CD4-positive, alpha-beta memory T cell (primary cell): ENCODE measurements around the gene MIEF1. TPM values are rescaled to one million over a fixed set of nuclear protein-coding genes. Genes with fewer than 3 reads are reported as not detected.
A peak's percentile ranks its signal among the peaks of the same experiment; 100 is the strongest.

Experiments used
- CTCF ChIA-PET: fragments of 350-600 bp; sonication (Branson Sonifier 250); formaldehyde crosslinking; loops from one replicate; lab custom pipeline; 2021; ENCODE audit warnings: inconsistent platforms; ENCODE audit not compliant: partially characterized antibody; lab: Charles Lee
- POLR2A ChIA-PET: fragments of 350-600 bp; sonication (Branson Sonifier 250); formaldehyde crosslinking; loops from one replicate; lab custom pipeline; 2021; ENCODE audit not compliant: partially characterized antibody; lab: Charles Lee
- DNase-seq, 5 donors: peaks; one replicate each; pipeline versions ENCODE4 v3.0.0 to v3.0.0-alpha.2; 2020 to 2022; ENCODE audit warnings: mixed read lengths in 1 of 5
- H3K27ac ChIP-seq: one replicate; pipeline ENCODE4 v1.7.0; 2013; ENCODE audit warnings: low read depth, low read length
- H3K27me3 ChIP-seq: 2 replicates; pipeline ENCODE4 v1.7.0; 2013; ENCODE audit warnings: mild to moderate bottlenecking, low read length, moderate library complexity; ENCODE audit not compliant: insufficient read depth
- H3K36me3 ChIP-seq: 2 replicates; pipeline ENCODE4 v1.7.0; 2013; ENCODE audit warnings: mild to moderate bottlenecking, low read length, moderate library complexity; ENCODE audit not compliant: insufficient read depth
- H3K4me1 ChIP-seq: 2 replicates; pipeline ENCODE4 v1.7.0; 2013; ENCODE audit warnings: mild to moderate bottlenecking, low read length, moderate library complexity; ENCODE audit not compliant: insufficient read depth
- H3K4me3 ChIP-seq, 2 donors: one replicate each; pipeline ENCODE4 v1.7.0; 2013; ENCODE audit warnings: low read length in 2 of 2, mild to moderate bottlenecking in 1 of 2
- H3K9me3 ChIP-seq, 2 donors: one replicate each; pipeline ENCODE4 v1.7.0; 2013; ENCODE audit warnings: low read length in 2 of 2, control low read depth in 1 of 2; ENCODE audit not compliant: control insufficient read depth in 1 of 2
- H3K27ac Mint-ChIP-seq, 7 donors: one replicate each; pipeline ENCODE4 v1.8.0; 2020 to 2021; ENCODE audit warnings: mixed read lengths in 7 of 7, mild to moderate bottlenecking in 6 of 7, inconsistent platforms in 3 of 7, moderate library complexity in 3 of 7
- H3K27me3 Mint-ChIP-seq, 2 donors: one replicate each; pipeline ENCODE4 v1.8.0; 2020 to 2021; ENCODE audit warnings: mixed read lengths in 2 of 2
- H3K36me3 Mint-ChIP-seq, 2 donors: one replicate each; pipeline ENCODE4 v1.8.0; 2020 to 2021; ENCODE audit warnings: mixed read lengths in 2 of 2, inconsistent platforms in 1 of 2, mild to moderate bottlenecking in 1 of 2
- H3K4me1 Mint-ChIP-seq, 4 donors: one replicate each; pipeline ENCODE4 v1.8.0; 2020 to 2021; ENCODE audit warnings: mixed read lengths in 4 of 4, mild to moderate bottlenecking in 1 of 4
- H3K4me3 Mint-ChIP-seq, 8 donors: one replicate each; pipeline ENCODE4 v1.8.0; 2020 to 2021; ENCODE audit warnings: mixed read lengths in 8 of 8, mild to moderate bottlenecking in 7 of 8, moderate library complexity in 6 of 8, inconsistent platforms in 3 of 8
- H3K9me3 Mint-ChIP-seq, 8 donors: one replicate each; pipeline ENCODE4 v1.8.0; 2020 to 2021; ENCODE audit warnings: mixed read lengths in 8 of 8, mild to moderate bottlenecking in 5 of 8, inconsistent platforms in 3 of 8, moderate library complexity in 1 of 8
- intact Hi-C: fragments of 100-400 bp; cut with micrococcal nuclease; formaldehyde crosslinking; loops from one replicate; pipeline ENCODE4 v1.15.1; 2023
- polyA plus RNA-seq, 2 donors: library from polyadenylated mRNA; unstranded; fragments of 300-500 nt; fragmentation: Illumina TruSeq; gene quantifications; one replicate each; pipeline ENCODE4 v1.2.3, GENCODE V29; 2021
- total RNA-seq, 2 experiments: library from RNA; stranded (reverse); gene quantifications; one replicate each; pipeline ENCODE4 v1.2.3, GENCODE V29; 2021

The MIEF1 gene
- total and polyA plus RNA-seq, 4 experiments from 2014 or later: 15.4 to 44.3 (median 34.0) TPM

- Histone ChIP-seq H3K4me1 (peaks cover 7% of the 10 kb centered on the region), H3K27me3 (no peaks in the 10 kb centered on the region), H3K27ac (no peak overlapping the region), H3K36me3 (peaks cover 68% of the 10 kb centered on the region), H3K9me3 (no peaks in the 10 kb centered on the region), H3K4me3 (no peak overlapping the region)
- POLR2A ChIA-PET: interaction anchor here (1.3 to 3.3 kb wide), 3 partner anchors 9 to 18 kb away, joined by 3 to 17 read pairs (median 3); partner anchors contain the start of genes ATF4 and MIEF1
- intact Hi-C loops: no loop called here
- H3K27ac Mint-ChIP-seq: no peak overlapping the region
- peaks cover 61 to 81% of the 10 kb centered on the region in 2 donors for H3K36me3 Mint-ChIP-seq
- H3K4me1 Mint-ChIP-seq: peaks cover 20 to 40% (median 24%) of the 10 kb centered on the region in 4 donors
- no peak for DNase-seq
- CTCF ChIA-PET: interaction anchor here (3.0 to 9.5 kb wide), 3 partner anchors 14 to 18 kb away, joined by 10 to 73 read pairs (median 10); no protein-coding TSS in a partner anchor
- H3K27me3 Mint-ChIP-seq: no peaks in the 10 kb centered on the region
- H3K9me3 Mint-ChIP-seq: no peaks in the 10 kb centered on the region
- H3K4me3 Mint-ChIP-seq: no peak overlapping the region
Measured at GRCh38 chr22:39511226-39511625, 9.1 kb downstream of the MIEF1 start.

GRCh38 chr22:39512026-39512425 lies 9.9 kb downstream of the MIEF1 start:
- intact Hi-C loops: no loop called here
- no peaks in the 10 kb centered on the region for H3K9me3 Mint-ChIP-seq
- H3K36me3 Mint-ChIP-seq: peaks cover 54 to 74% of the 10 kb centered on the region in 2 donors
- H3K36me3 ChIP-seq: peaks cover 60% of the 10 kb centered on the region
- no peaks in the 10 kb centered on the region for H3K9me3 ChIP-seq
- H3K27ac ChIP-seq: no peak overlapping the region
- H3K27me3 Mint-ChIP-seq: no peaks in the 10 kb centered on the region
- DNase-seq: no peak
- no peak overlapping the region for H3K4me3 Mint-ChIP-seq
- no peak overlapping the region for H3K27ac Mint-ChIP-seq
- H3K4me3 ChIP-seq: no peak overlapping the region
- H3K4me1 Mint-ChIP-seq: peaks cover 14 to 32% (median 20%) of the 10 kb centered on the region in 4 donors
- H3K27me3 ChIP-seq: no peaks in the 10 kb centered on the region
- CTCF ChIA-PET: interaction anchor here (0.9 to 9.5 kb wide), 4 partner anchors 14 to 48 kb away, joined by 3 to 100 read pairs (median 42); partner anchors contain the start of gene RPS19BP1
- POLR2A ChIA-PET: interaction anchor here (1.3 to 3.3 kb wide), 2 partner anchors 8 to 10 kb away, joined by 3 to 17 read pairs; partner anchors contain the start of genes ATF4 and MIEF1
- peaks cover 6% of the 10 kb centered on the region for H3K4me1 ChIP-seq

- H3K4me3 ChIP-seq: no peak overlapping the region
- DNase-seq: no peak
- Mint-ChIP-seq H3K4me3 (no peak overlapping the region), H3K36me3 (peaks cover 46 to 67% of the 10 kb centered on the region in 2 donors), H3K27me3 (no peaks in the 10 kb centered on the region), H3K4me1 (peaks cover 7 to 29% (median 16%) of the 10 kb centered on the region in 4 donors), H3K27ac (no peak overlapping the region), H3K9me3 (no peaks in the 10 kb centered on the region)
- peaks cover 59% of the 10 kb centered on the region for H3K36me3 ChIP-seq
- no peaks in the 10 kb centered on the region for H3K27me3 ChIP-seq
- H3K9me3 ChIP-seq: no peaks in the 10 kb centered on the region
- POLR2A ChIA-PET: interaction anchor here (0.8 to 1.6 kb wide), 5 partner anchors 9 to 116 kb away, joined by 4 to 8 read pairs (median 7); partner anchors contain the start of gene TAB1
- no peak overlapping the region for H3K27ac ChIP-seq
- CTCF ChIA-PET: interaction anchor here (0.9 to 9.5 kb wide), 8 partner anchors 12 to 343 kb away, joined by 3 to 100 read pairs (median 12); partner anchors contain the start of genes MIEF1, RPS19BP1 and TAB1
- H3K4me1 ChIP-seq: peaks cover 7% of the 10 kb centered on the region
- intact Hi-C loops: loop anchor here (1.0 kb wide), 1 partner anchor 20 kb away; no protein-coding TSS in a partner anchor
Measured at GRCh38 chr22:39513791-39514190, 11.7 kb downstream of the MIEF1 start.

DNA sequence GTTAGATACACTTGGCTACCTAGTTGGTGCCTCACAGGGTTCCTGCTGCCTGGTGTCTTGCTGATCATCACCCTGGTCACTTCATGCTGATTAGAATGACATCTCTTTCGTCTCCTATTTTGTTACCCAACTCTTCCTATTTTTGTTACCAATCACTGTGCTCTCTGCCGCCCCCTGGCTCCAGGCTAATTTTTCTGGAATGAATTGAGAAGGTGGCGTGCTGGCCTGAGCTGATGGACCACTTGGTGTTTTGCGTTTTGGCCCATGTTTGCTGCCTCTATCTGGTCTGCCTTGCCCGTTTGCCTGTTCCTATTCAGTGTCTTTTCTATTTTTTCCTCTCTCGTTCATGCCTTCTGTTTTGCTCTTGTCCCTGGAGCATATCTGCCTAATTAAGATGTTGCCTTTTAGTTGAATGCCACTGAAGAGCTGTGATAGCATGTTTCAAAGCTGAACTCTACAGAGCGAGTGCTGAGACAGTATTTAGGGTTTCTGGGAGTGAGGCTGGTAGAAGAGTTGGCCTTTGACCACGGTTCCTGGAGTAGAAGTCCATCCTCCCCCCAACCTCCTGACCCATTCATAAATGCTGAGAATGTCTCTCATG lies 12.4 kb downstream of the MIEF1 start:
- Mint-ChIP-seq H3K4me1 (peaks cover 11 to 30% (median 17%) of the 10 kb centered on the region in 4 donors), H3K27ac (peak overlapping the region in 4 of 7 donors; percentile 4 to 79 (median 17)), H3K27me3 (no peaks in the 10 kb centered on the region), H3K4me3 (no peak overlapping the region), H3K36me3 (peaks cover 42 to 66% of the 10 kb centered on the region in 2 donors), H3K9me3 (no peaks in the 10 kb centered on the region)
- intact Hi-C loops: loop anchor here (1.0 kb wide), 1 partner anchor 21 kb away; no protein-coding TSS in a partner anchor
- no peak overlapping the region for H3K4me3 ChIP-seq
- H3K27me3 ChIP-seq: no peaks in the 10 kb centered on the region
- H3K9me3 ChIP-seq: no peaks in the 10 kb centered on the region
- DNase-seq: peak in 3 of 5 donors; percentile 33 to 44 (median 36)
- ChIA-PET CTCF (interaction anchor here (0.9 to 9.5 kb wide), 9 partner anchors 13 to 344 kb away, joined by 3 to 100 read pairs (median 10); partner anchors contain the start of genes MIEF1, RPS19BP1 and TAB1), POLR2A (interaction anchor here (0.7 to 1.6 kb wide), 6 partner anchors 8 to 117 kb away, joined by 4 to 8 read pairs (median 6); partner anchors contain the start of genes MIEF1 and TAB1)
- H3K36me3 ChIP-seq: peaks cover 55% of the 10 kb centered on the region
- peaks cover 14% of the 10 kb centered on the region for H3K4me1 ChIP-seq
- H3K27ac ChIP-seq: no peak overlapping the region

- H3K27me3 Mint-ChIP-seq: peaks cover 3 to 4% of the 10 kb centered on the region in 2 donors
- ChIA-PET CTCF (interaction anchor here (0.9 to 9.5 kb wide), 16 partner anchors 8 to 345 kb away, joined by 3 to 100 read pairs (median 8); partner anchors contain the start of genes MIEF1, RPS19BP1 and TAB1), POLR2A (interaction anchor here (1.2 to 2.2 kb wide), 5 partner anchors 9 to 118 kb away, joined by 3 to 11 read pairs (median 8); partner anchors contain the start of gene MIEF1)
- peaks cover 9 to 28% (median 19%) of the 10 kb centered on the region in 4 donors for H3K4me1 Mint-ChIP-seq
- no peak for DNase-seq
- intact Hi-C loops: no loop called here
- no peaks in the 10 kb centered on the region for H3K27me3 ChIP-seq
- peaks cover 47% of the 10 kb centered on the region for H3K36me3 ChIP-seq
- H3K4me1 ChIP-seq: peaks cover 14% of the 10 kb centered on the region
- no peak overlapping the region for H3K4me3 Mint-ChIP-seq
- peak overlapping the region in 4 of 7 donors; percentile 32 to 77 (median 55) for H3K27ac Mint-ChIP-seq
- H3K9me3 Mint-ChIP-seq: peaks cover 0 to 5% (median 1%) of the 10 kb centered on the region in 8 donors
- H3K27ac ChIP-seq: no peak overlapping the region
- H3K36me3 Mint-ChIP-seq: peaks cover 37 to 65% of the 10 kb centered on the region in 2 donors
- H3K9me3 ChIP-seq: no peaks in the 10 kb centered on the region
- H3K4me3 ChIP-seq: no peak overlapping the region
Measured at GRCh38 chr22:39515266-39516050, 13.4 kb downstream of the MIEF1 start.

- Mint-ChIP-seq H3K9me3 (peaks cover 0 to 13% (median 1%) of the 10 kb centered on the region in 8 donors), H3K27me3 (peaks cover 3 to 4% of the 10 kb centered on the region in 2 donors), H3K36me3 (peaks cover 43 to 65% of the 10 kb centered on the region in 2 donors), H3K4me1 (peaks cover 18 to 40% (median 33%) of the 10 kb centered on the region in 4 donors), H3K4me3 (no peak overlapping the region), H3K27ac (peak overlapping the region in 1 of 7 donors; percentile 100)
- DNase-seq: no peak
- no peaks in the 10 kb centered on the region for H3K9me3 ChIP-seq
- H3K27me3 ChIP-seq: no peaks in the 10 kb centered on the region
- peaks cover 26% of the 10 kb centered on the region for H3K4me1 ChIP-seq
- no peak overlapping the region for H3K4me3 ChIP-seq
- ChIA-PET CTCF (interaction anchor here (0.6 to 9.5 kb wide), 11 partner anchors 10 to 1279 kb away, joined by 3 to 100 read pairs (median 6); partner anchors contain the start of genes MIEF1 and RPS19BP1), POLR2A (interaction anchor here (0.7 to 2.2 kb wide), 5 partner anchors 14 to 257 kb away, joined by 3 to 11 read pairs (median 3); partner anchors contain the start of genes MIEF1 and TAB1)
- peaks cover 43% of the 10 kb centered on the region for H3K36me3 ChIP-seq
- intact Hi-C loops: no loop called here
- no peak overlapping the region for H3K27ac ChIP-seq
Measured at GRCh38 chr22:39517470-39517869, 15.4 kb downstream of the MIEF1 start.
